Mucosa of stomach (tissue), 1 donor: ENCODE results near the gene DNAJB6.

Source experiments
- H3K27me3 ChIP-seq: one replicate; pipeline ENCODE4 v1.7.0; 2013; ENCODE audit warnings: mild to moderate bottlenecking, low read length; ENCODE audit not compliant: control insufficient read depth, insufficient read depth
- H3K36me3 ChIP-seq: one replicate; pipeline ENCODE4 v1.7.0; 2013; ENCODE audit warnings: low read length; ENCODE audit not compliant: control insufficient read depth, insufficient read depth
- H3K4me1 ChIP-seq: one replicate; pipeline ENCODE4 v1.7.0; 2013; ENCODE audit warnings: mild to moderate bottlenecking, low read length; ENCODE audit not compliant: control insufficient read depth, insufficient read depth
- H3K4me3 ChIP-seq: one replicate; pipeline ENCODE4 v1.7.0; 2013; ENCODE audit warnings: low read length
- H3K9ac ChIP-seq: one replicate; pipeline ENCODE4 v1.7.0; 2013; ENCODE audit warnings: mild to moderate bottlenecking, low read length, moderate library complexity
- H3K9me3 ChIP-seq: one replicate; pipeline ENCODE4 v1.7.0; 2013; ENCODE audit warnings: mild to moderate bottlenecking, low read length, moderate library complexity; ENCODE audit not compliant: control insufficient read depth
- donor health status: Pancreatic carcinoma.

The DNAJB6 gene

GRCh38 chr7:157423348-157423747 lies 86.5 kb downstream of the DNAJB6 start:
- H3K9ac ChIP-seq = no peak overlapping the region
- no peak overlapping the region for H3K4me3 ChIP-seq
- H3K4me1 ChIP-seq = no peaks in the 10 kb centered on the region
- H3K36me3 ChIP-seq = no peaks in the 10 kb centered on the region
- H3K27me3 ChIP-seq = no peaks in the 10 kb centered on the region
- no peaks in the 10 kb centered on the region for H3K9me3 ChIP-seq

- Histone ChIP-seq H3K9ac (no peak overlapping the region), H3K36me3 (no peaks in the 10 kb centered on the region), H3K4me1 (no peaks in the 10 kb centered on the region), H3K27me3 (no peaks in the 10 kb centered on the region), H3K4me3 (no peak overlapping the region), H3K9me3 (no peaks in the 10 kb centered on the region)
Observed at GRCh38 chr7:157423886-157424565, 87.2 kb downstream of the DNAJB6 start.

GRCh38 chr7:157425137-157425731 lies 88.4 kb downstream of the DNAJB6 start:
- Histone ChIP-seq H3K4me1 (no peaks in the 10 kb centered on the region), H3K9me3 (no peaks in the 10 kb centered on the region), H3K27me3 (no peaks in the 10 kb centered on the region), H3K36me3 (no peaks in the 10 kb centered on the region), H3K9ac (no peak overlapping the region), H3K4me3 (no peak overlapping the region)

GRCh38 chr7:157425761-157426160 lies 89.0 kb downstream of the DNAJB6 start:
- Histone ChIP-seq H3K9me3 (no peaks in the 10 kb centered on the region), H3K9ac (no peak overlapping the region), H3K4me1 (no peaks in the 10 kb centered on the region), H3K4me3 (no peak overlapping the region), H3K36me3 (no peaks in the 10 kb centered on the region), H3K27me3 (no peaks in the 10 kb centered on the region)

GRCh38 chr7:157426463-157427301 lies 89.9 kb downstream of the DNAJB6 start:
- Histone ChIP-seq H3K9me3 (no peaks in the 10 kb centered on the region), H3K27me3 (no peaks in the 10 kb centered on the region), H3K36me3 (no peaks in the 10 kb centered on the region), H3K9ac (no peak overlapping the region), H3K4me3 (no peak overlapping the region), H3K4me1 (no peaks in the 10 kb centered on the region)

GRCh38 chr7:157427811-157428553 lies 91.2 kb downstream of the DNAJB6 start:
- H3K4me1 ChIP-seq = peaks cover 8% of the 10 kb centered on the region

GRCh38 chr7:157428554-157428945 lies 91.7 kb downstream of the DNAJB6 start:
- Histone ChIP-seq H3K9ac (no peak overlapping the region), H3K36me3 (no peaks in the 10 kb centered on the region), H3K27me3 (peaks cover 9% of the 10 kb centered on the region), H3K4me3 (no peak overlapping the region), H3K4me1 (peaks cover 9% of the 10 kb centered on the region), H3K9me3 (no peaks in the 10 kb centered on the region)

More at GRCh38 chr7:157427811-157428553, 91.2 kb downstream of the DNAJB6 start:
- Histone ChIP-seq H3K9ac (no peak overlapping the region), H3K36me3 (no peaks in the 10 kb centered on the region), H3K27me3 (peaks cover 9% of the 10 kb centered on the region), H3K4me3 (no peak overlapping the region), H3K9me3 (no peaks in the 10 kb centered on the region)

GRCh38 chr7:157429001-157429679 lies 92.3 kb downstream of the DNAJB6 start:
- Histone ChIP-seq H3K9me3 (no peaks in the 10 kb centered on the region), H3K36me3 (no peaks in the 10 kb centered on the region), H3K9ac (no peak overlapping the region), H3K4me3 (no peak overlapping the region), H3K27me3 (peaks cover 9% of the 10 kb centered on the region), H3K4me1 (peaks cover 9% of the 10 kb centered on the region)

GRCh38 chr7:157429680-157430224 lies 92.9 kb downstream of the DNAJB6 start:
- H3K9ac ChIP-seq = no peak overlapping the region
- H3K4me1 ChIP-seq = peaks cover 9% of the 10 kb centered on the region
- no peaks in the 10 kb centered on the region for H3K36me3 ChIP-seq
- no peak overlapping the region for H3K4me3 ChIP-seq
- H3K27me3 ChIP-seq = peaks cover 9% of the 10 kb centered on the region
- no peaks in the 10 kb centered on the region for H3K9me3 ChIP-seq

- Histone ChIP-seq H3K27me3 (peaks cover 9% of the 10 kb centered on the region), H3K4me3 (no peak overlapping the region), H3K9me3 (no peaks in the 10 kb centered on the region), H3K36me3 (no peaks in the 10 kb centered on the region), H3K9ac (no peak overlapping the region), H3K4me1 (peaks cover 9% of the 10 kb centered on the region)
Observed at GRCh38 chr7:157430721-157431120, 93.9 kb downstream of the DNAJB6 start.
